Stromal cell of bone marrow (primary cell): ENCODE measurements around the gene PDZD7.

ENCODE experiments used
- DNase-seq: peaks from one replicate; pipeline ENCODE4 v3.0.0-alpha.2; 2012; ENCODE audit warnings: low read depth

PDZD7 gene

GRCh38 chr10:101061624-101062231, 30.8 kb upstream of the PDZD7 start, which contains the start of gene KAZALD1:
TSS of gene KAZALD1 (plus strand) at chr10:101061989. CDS start at chr10:101062593, 604 bp downstream.
- peak; percentile 63 for DNase-seq

- DNase-seq = peak; percentile 83
These were observed 30.2 kb upstream of the PDZD7 start for GRCh38 chr10:101060951-101061623.

GRCh38 chr10:101060036-101060950, 29.4 kb upstream of the PDZD7 start:
- peak; percentile 95 for DNase-seq

GRCh38 chr10:101056365-101057151, 25.6 kb upstream of the PDZD7 start:
- no peak for DNase-seq

GRCh38 chr10:101055411-101055810, 24.5 kb upstream of the PDZD7 start:
- DNase-seq = no peak

- DNase-seq = no peak
These were observed 23.9 kb upstream of the PDZD7 start for GRCh38 chr10:101054876-101055275.

- DNase-seq = no peak
These were observed 23.4 kb upstream of the PDZD7 start for GRCh38 chr10:101054351-101054750.

- DNase-seq = peak; percentile 74
These were observed 22.6 kb upstream of the PDZD7 start for GRCh38 chr10:101053516-101053915.

GRCh38 chr10:101052285-101052684, 21.4 kb upstream of the PDZD7 start:
- peak; percentile 76 for DNase-seq

- no peak for DNase-seq
These were observed 19.5 kb upstream of the PDZD7 start for GRCh38 chr10:101050208-101051069.

GRCh38 chr10:101047961-101048892, 17.3 kb upstream of the PDZD7 start:
- DNase-seq = no peak

- no peak for DNase-seq
These were observed 16.3 kb upstream of the PDZD7 start for GRCh38 chr10:101047268-101047667.

- DNase-seq = no peak
These were observed 15.7 kb upstream of the PDZD7 start for GRCh38 chr10:101046332-101047238.

- no peak for DNase-seq
These were observed 13.2 kb upstream of the PDZD7 start for GRCh38 chr10:101044117-101044516.

- no peak for DNase-seq
These were observed 12.4 kb upstream of the PDZD7 start for GRCh38 chr10:101043363-101043707.

- DNase-seq = peak; percentile 94
These were observed 11.9 kb upstream of the PDZD7 start for GRCh38 chr10:101042667-101043362.

- no peak for DNase-seq
These were observed 11.2 kb upstream of the PDZD7 start for GRCh38 chr10:101042118-101042517.

- peak; percentile 71 for DNase-seq
These were observed 10.4 kb upstream of the PDZD7 start for GRCh38 chr10:101041252-101041761.
